IMR-90 (cell line): ENCODE results near the gene ST6GALNAC4. TPM values are rescaled to one million over a fixed set of nuclear protein-coding genes. Genes with fewer than 3 reads are reported as not detected.

Experiments
- ATAC-seq: fragments of 200-7000 bp; cut with Tn5 transposase; 2 replicates; pipeline ENCODE4 v1.9.1; 2020; ENCODE audit warnings: low read depth, mild to moderate bottlenecking, moderate library complexity
- BruUV-seq: library from RNA; stranded (reverse); fragments of 400-500 nt; replicated peaks from 2 replicates; lab custom pipeline; 2021; lab: Mats Ljungman, UMichigan
- CTCF ChIA-PET: fragments of 300-600 bp; formaldehyde crosslinking; extraction: SDS; loops from one replicate; lab custom pipeline; 2021; ENCODE audit warnings: antibody characterized with exemption; lab: Yijun Ruan, JAX
- POLR2A ChIA-PET: fragments of 300-600 bp; sonication (Branson Sonifier 250); formaldehyde crosslinking; loops from one replicate; lab custom pipeline; 2022; ENCODE audit warnings: antibody characterized with exemption; ENCODE audit not compliant: unreplicated experiment; lab: Charles Lee
- DNase-seq: peaks from one replicate; pipeline ENCODE4 v3.0.0; 2013
- H2AFZ ChIP-seq: replicated peaks from 2 replicates; pipeline ENCODE3; 2013; ENCODE audit warnings: low read length, mild to moderate bottlenecking; ENCODE audit not compliant: poor library complexity
- H2AK5ac ChIP-seq: 2 replicates; pipeline ENCODE4 v1.6.1; 2013; ENCODE audit warnings: low read depth, low read length, inconsistent platforms
- H2AK9ac ChIP-seq: replicated peaks from 2 replicates; pipeline ENCODE3; 2013; ENCODE audit warnings: mild to moderate bottlenecking, low read depth, low read length, moderate library complexity; ENCODE audit not compliant: poor library complexity
- H2BK120ac ChIP-seq: 2 replicates; pipeline ENCODE4 v1.6.1; 2013; ENCODE audit warnings: low read depth, low read length, inconsistent platforms
- H2BK15ac ChIP-seq: 3 replicates; pipeline ENCODE4 v1.6.1; 2013; ENCODE audit warnings: low read depth, low read length, inconsistent platforms
- H2BK20ac ChIP-seq: 2 replicates; pipeline ENCODE4 v1.6.1; 2013; ENCODE audit warnings: low read depth, mild to moderate bottlenecking, inconsistent platforms, low read length, moderate library complexity
- H2BK5ac ChIP-seq: 2 replicates; pipeline ENCODE4 v1.6.1; 2013; ENCODE audit warnings: mild to moderate bottlenecking, low read depth, low read length, inconsistent platforms; ENCODE audit not compliant: poor library complexity, severe bottlenecking
- H3K14ac ChIP-seq: replicated peaks from 2 replicates; pipeline ENCODE4 v1.6.1; 2013; ENCODE audit warnings: low read depth, low read length, inconsistent platforms
- H3K18ac ChIP-seq: 2 replicates; pipeline ENCODE4 v1.6.1; 2013; ENCODE audit warnings: low read depth, low read length, control low read depth
- H3K23ac ChIP-seq: 2 replicates; pipeline ENCODE4 v1.6.1; 2013; ENCODE audit warnings: low read depth, low read length, inconsistent platforms
- H3K27ac ChIP-seq: 2 replicates; pipeline ENCODE4 v1.5.1; 2013; ENCODE audit warnings: mild to moderate bottlenecking, control low read depth, low read length; ENCODE audit not compliant: insufficient read depth
- H3K27me3 ChIP-seq: 2 replicates; pipeline ENCODE4 v1.6.1; 2013; ENCODE audit warnings: low read length; ENCODE audit not compliant: control insufficient read depth, insufficient read depth
- H3K36me3 ChIP-seq: 2 replicates; pipeline ENCODE4 v1.6.1; 2013; ENCODE audit warnings: low read length, mixed read lengths; ENCODE audit not compliant: control insufficient read depth, insufficient read depth
- H3K4ac ChIP-seq: 2 replicates; pipeline ENCODE4 v1.6.1; 2013; ENCODE audit warnings: low read depth, low read length, inconsistent platforms
- H3K4me1 ChIP-seq: 2 replicates; pipeline ENCODE4 v1.6.1; 2013; ENCODE audit warnings: low read length, mixed read lengths; ENCODE audit not compliant: control insufficient read depth, insufficient read depth
- H3K4me2 ChIP-seq: 2 replicates; pipeline ENCODE4 v1.6.1; 2013; ENCODE audit warnings: low read depth, mild to moderate bottlenecking, control low read depth, low read length, moderate library complexity
- H3K4me3 ChIP-seq: 2 replicates; pipeline ENCODE4 v1.5.1; 2013; ENCODE audit warnings: low read depth, mild to moderate bottlenecking, control low read depth, low read length, moderate library complexity; ENCODE audit not compliant: insufficient read depth
- H3K56ac ChIP-seq: 2 replicates; pipeline ENCODE4 v1.6.1; 2013; ENCODE audit warnings: low read length, inconsistent platforms; ENCODE audit not compliant: insufficient read depth; ENCODE audit errors: extremely low read depth
- H3K79me1 ChIP-seq, 2 experiments: 2 replicates each; pipeline ENCODE4 v1.6.1; 2013; ENCODE audit warnings: low read length in 2 of 2, inconsistent platforms in 1 of 2, low read depth in 1 of 2
- H3K9ac ChIP-seq: 2 replicates; pipeline ENCODE4 v1.6.1; 2013; ENCODE audit warnings: low read depth, low read length, control low read depth
- H3K9me1 ChIP-seq: 2 replicates; pipeline ENCODE4 v1.6.1; 2013; ENCODE audit warnings: low read length, inconsistent platforms; ENCODE audit not compliant: insufficient read depth
- H3K9me3 ChIP-seq: 2 replicates; pipeline ENCODE4 v1.6.1; 2013; ENCODE audit warnings: low read length; ENCODE audit not compliant: control insufficient read depth, insufficient read depth
- H4K20me1 ChIP-seq: 2 replicates; pipeline ENCODE4 v1.6.1; 2013; ENCODE audit warnings: low read length, inconsistent platforms; ENCODE audit not compliant: insufficient read depth
- H4K5ac ChIP-seq: 2 replicates; pipeline ENCODE4 v1.6.1; 2013; ENCODE audit warnings: mild to moderate bottlenecking, low read depth, low read length, control low read depth
- H4K8ac ChIP-seq, 2 experiments: 2 replicates each; pipeline ENCODE4 v1.6.1; 2013; ENCODE audit warnings: low read depth in 2 of 2, low read length in 2 of 2, control low read depth in 1 of 2, inconsistent platforms in 1 of 2
- H4K91ac ChIP-seq: 2 replicates; pipeline ENCODE4 v1.6.1; 2013; ENCODE audit warnings: low read depth, low read length, inconsistent platforms; ENCODE audit not compliant: insufficient read depth
- CEBPB ChIP-seq: IDR thresholded peaks from 2 replicates; pipeline ENCODE4 v1.6.1; 2012; ENCODE audit warnings: low read depth, low read length, improper control_type of control experiment
- FOS ChIP-seq: fragments of 150-350 bp; IDR thresholded peaks from 2 replicates; pipeline ENCODE4 v1.6.1; 2016; ENCODE audit warnings: low read depth, low read length
- MAFK ChIP-seq: IDR thresholded peaks from 2 replicates; pipeline ENCODE4 v1.6.1; 2012; ENCODE audit warnings: low read depth, low read length, improper control_type of control experiment
- MAZ ChIP-seq: IDR thresholded peaks from 2 replicates; pipeline ENCODE4 v1.6.1; 2012; ENCODE audit warnings: low read depth, mild to moderate bottlenecking, low read length, improper control_type of control experiment, moderate library complexity, borderline replicate concordance
- MXI1 ChIP-seq: IDR thresholded peaks from 2 replicates; pipeline ENCODE4 v1.6.1; 2012; ENCODE audit warnings: low read depth, mild to moderate bottlenecking, low read length, moderate library complexity, borderline replicate concordance
- NFE2L2 ChIP-seq: fragments of 150-350 bp; IDR thresholded peaks from 2 replicates; pipeline ENCODE4 v1.6.1; 2016; ENCODE audit warnings: low read depth, mild to moderate bottlenecking, low read length
- RAD21 ChIP-seq: IDR thresholded peaks from 2 replicates; pipeline ENCODE4 v1.6.1; 2012; ENCODE audit warnings: low read length, improper control_type of control experiment
- RCOR1 ChIP-seq: IDR thresholded peaks from 2 replicates; pipeline ENCODE4 v1.6.1; 2012; ENCODE audit warnings: mild to moderate bottlenecking, low read length, improper control_type of control experiment; ENCODE audit not compliant: insufficient replicate concordance
- RFX5 ChIP-seq: IDR thresholded peaks from 2 replicates; pipeline ENCODE4 v1.8.0; 2012; ENCODE audit warnings: low read depth, mild to moderate bottlenecking, low read length, moderate library complexity
- SMC3 ChIP-seq: fragments of 150-350 bp; IDR thresholded peaks from 2 replicates; pipeline ENCODE4 v1.6.1; 2016; ENCODE audit warnings: low read depth, mild to moderate bottlenecking, antibody characterized with exemption, low read length, moderate library complexity
- USF2 ChIP-seq: fragments of 150-350 bp; IDR thresholded peaks from 2 replicates; pipeline ENCODE4 v1.6.1; 2017; ENCODE audit warnings: mild to moderate bottlenecking, antibody characterized with exemption, low read length, low read depth
- WGBS, 2 experiments: methylation state at CpG; one replicate each; pipeline versions ENCODE4 v1.1.5 to v1.1.7; 2013; ENCODE audit warnings: missing lambda C conversion rate in 2 of 2; ENCODE audit not compliant: insufficient read length in 1 of 2; ENCODE audit errors: extremely low coverage in 2 of 2; 5-methylcytosine and 5-hydroxymethylcytosine counted together
- dilution Hi-C: fragments of 300-500 bp; cut with HindIII; formaldehyde crosslinking; loops from one replicate; pipeline ENCODE4 v1.14.3; 2018; ENCODE audit warnings: low sequenced_read_pairs; ENCODE audit not compliant: unreplicated experiment
- in situ Hi-C: fragments of 300-500 bp; cut with MboI; formaldehyde crosslinking; loops from 3 replicates; pipeline ENCODE4 v1.14.3; 2019; ENCODE audit warnings: low sequenced_read_pairs, inconsistent platforms, mixed read lengths
- intact Hi-C: fragments of 100-400 bp; cut with micrococcal nuclease; formaldehyde crosslinking; loops from 2 replicates; pipeline ENCODE4 v1.10.0; 2022
- polyA plus RNA-seq, 3 experiments: library from polyadenylated mRNA; depleted of rRNA; stranded (reverse); fragments of >200 nt; gene quantifications; 2 replicates each; pipeline ENCODE4 v1.2.3, GENCODE V29; 2012; ENCODE audit warnings: low replicate concordance in 1 of 3
- total RNA-seq: library from RNA; depleted of rRNA; stranded (reverse); fragments of >200 nt; gene quantifications from 2 replicates; pipeline ENCODE4 v1.2.3, GENCODE V29; 2012

The ST6GALNAC4 gene
- total and polyA plus RNA-seq, 2 of the 4 experiments (the other 2 are of a cell fraction) = 12.5 to 32.9 TPM

GRCh38 chr9:127935765-127936221 is 19.0 kb upstream of the ST6GALNAC4 start:
- Histone ChIP-seq H3K9ac (no peak overlapping the region), H3K18ac (no peak overlapping the region), H4K8ac (no peak overlapping the region; a peak in 1 of 4 replicates), H2AK5ac (peak overlapping the region; percentile 30; the same call in 1 of the 2 replicates), H3K79me1 (peaks cover 16 to 51% of the 10 kb centered on the region in 2 experiments; a peak in 3 of 4 replicates), H3K27me3 (no peaks in the 10 kb centered on the region), H2AK9ac (peak overlapping the region; percentile 99), H3K9me3 (no peaks in the 10 kb centered on the region), H3K23ac (0 out of 2 replicates have a peak overlapping the region, but pooled peaks have one; percentile 79), H2BK20ac (0 out of 2 replicates have a peak overlapping the region, but pooled peaks have one; percentile 40), H3K4ac (no peak overlapping the region; the same call in 1 of the 2 replicates), H3K4me2 (peak overlapping the region; percentile 93), H3K4me1 (peaks cover 25% of the 10 kb centered on the region), H2BK5ac (no peak overlapping the region), H3K14ac (peak overlapping the region; percentile 58; the same call in 1 of the 2 replicates), H3K56ac (no peak overlapping the region), H3K9me1 (peaks cover 39% of the 10 kb centered on the region), H4K20me1 (peaks cover 29% of the 10 kb centered on the region), H3K4me3 (no peak overlapping the region), H2AFZ (no peak overlapping the region), H4K5ac (no peak overlapping the region), H2BK120ac (no peak overlapping the region), H3K36me3 (peaks cover 8% of the 10 kb centered on the region), H3K27ac (no peak overlapping the region), H2BK15ac (no peak overlapping the region), H4K91ac (no peak overlapping the region)
- ATAC-seq (no peak), DNase-seq (peak; percentile 41)
- TF ChIP-seq USF2 (no peak), RFX5 (no peak), MAFK (no peak), SMC3 (no peak), MAZ (no peak), CEBPB (no peak), RAD21 (no peak), MXI1 (no peak), FOS (no peak), NFE2L2 (no peak), RCOR1 (no peak)
- dilution Hi-C loops (no loop called here), intact Hi-C loops (no loop called here), in situ Hi-C loops (loop anchor here (5.0 kb wide), 1 partner anchor 162 kb away; no protein-coding TSS in a partner anchor)
- WGBS, 2 experiments = 88% methylated on average over 3 of the region's 4 CpGs; no CpG with 5 or more reads in 1 of the 2 experiments
- CTCF ChIA-PET = no interaction called here
- POLR2A ChIA-PET = no interaction called here
- no TSS peak for BruUV-seq
